B cell (primary cell): ENCODE measurements around the gene KIAA0408. TPM values are rescaled to one million over a fixed set of nuclear protein-coding genes. Genes with fewer than 3 reads are reported as not detected.

Experiments used
- ATAC-seq: fragments of 200-7000 bp; cut with Tn5 transposase; one replicate; pipeline ENCODE4 v1.10.0; 2021; ENCODE audit warnings: low read depth, mild to moderate bottlenecking, moderate number of reproducible peaks, moderate library complexity
- CTCF ChIA-PET: fragments of 350-600 bp; sonication (Branson Sonifier 250); formaldehyde crosslinking; loops from one replicate; lab custom pipeline; 2021; ENCODE audit warnings: antibody characterized with exemption, inconsistent platforms; lab: Charles Lee
- POLR2A ChIA-PET: fragments of 350-600 bp; sonication (Branson Sonifier 250); formaldehyde crosslinking; loops from one replicate; lab custom pipeline; 2021; ENCODE audit warnings: antibody characterized with exemption; lab: Charles Lee
- DNase-seq: peaks from one replicate; pipeline ENCODE4 v3.0.0; 2013
- H2AFZ ChIP-seq: 2 replicates; pipeline ENCODE4 v1.6.1; 2012; ENCODE audit warnings: mild to moderate bottlenecking, low read depth, low read length; ENCODE audit not compliant: insufficient read depth, poor library complexity, severe bottlenecking
- H3K27ac ChIP-seq, 2 donors: 1 replicate in 1 of 2; 2 replicates in 1 of 2; pipeline ENCODE4 v1.5.1; 2012 to 2013; ENCODE audit warnings: low read length in 2 of 2, mild to moderate bottlenecking in 2 of 2, moderate library complexity in 1 of 2
- H3K27me3 ChIP-seq, 4 experiments: fragments of 200-600 bp in 1 of 4; sonication (generic) in 1 of 4; replicated peaks in 1 of 4; 1 replicate in 2 of 4; 2 replicates in 2 of 4; pipeline versions ENCODE4 v1.6.1 to v1.7.0; 2013 to 2016; ENCODE audit warnings: low read length in 3 of 4, mild to moderate bottlenecking in 2 of 4, mixed read lengths in 1 of 4, moderate library complexity in 1 of 4; ENCODE audit not compliant: insufficient read depth in 4 of 4, control insufficient read depth in 3 of 4; ENCODE audit errors: control extremely low read depth in 1 of 4
- H3K36me3 ChIP-seq, 2 experiments: replicated peaks in 1 of 2; 1 replicate in 1 of 2; 2 replicates in 1 of 2; pipeline versions ENCODE4 v1.6.1 to v1.7.1; 2013; ENCODE audit warnings: low read length in 1 of 2; ENCODE audit not compliant: insufficient read depth in 2 of 2, control insufficient read depth in 1 of 2; ENCODE audit errors: control extremely low read depth in 1 of 2, extremely low read depth in 1 of 2
- H3K4me1 ChIP-seq, 2 donors: fragments of 200-600 bp in 1 of 2; sonication (generic) in 1 of 2; 1 replicate in 1 of 2; 2 replicates in 1 of 2; pipeline versions ENCODE4 v1.5.1 to v1.6.1; 2013 to 2017; ENCODE audit warnings: low read length in 2 of 2; ENCODE audit not compliant: control insufficient read depth in 2 of 2, insufficient read depth in 2 of 2
- H3K4me2 ChIP-seq: replicated peaks from 2 replicates; pipeline ENCODE3; 2012; ENCODE audit warnings: mild to moderate bottlenecking, low read depth, low read length; ENCODE audit not compliant: poor library complexity, severe bottlenecking
- H3K4me3 ChIP-seq, 5 experiments: fragments of 200-600 bp in 1 of 5; sonication (generic) in 1 of 5; 1 replicate in 3 of 5; 2 replicates in 2 of 5; pipeline versions ENCODE4 v1.5.1 to v1.7.0; 2011 to 2016; ENCODE audit warnings: low read length in 4 of 5, mild to moderate bottlenecking in 4 of 5, low read depth in 2 of 5, control low read depth in 1 of 5, moderate library complexity in 1 of 5; ENCODE audit not compliant: insufficient read depth in 1 of 5; ENCODE audit errors: control extremely low read depth in 1 of 5, extremely low read depth in 1 of 5
- H3K79me2 ChIP-seq: fragments of 200-600 bp; sonication (generic); one replicate; pipeline ENCODE4 v1.6.0; 2016; ENCODE audit warnings: low read length; ENCODE audit not compliant: control insufficient read depth, insufficient read depth
- H3K9ac ChIP-seq: fragments of 200-600 bp; sonication (generic); 2 replicates; pipeline ENCODE4 v1.6.1; 2017; ENCODE audit warnings: mild to moderate bottlenecking, low read length, moderate library complexity
- H3K9me3 ChIP-seq, 3 donors: one replicate each; pipeline versions ENCODE4 v1.6.1 to v1.7.1; 2013; ENCODE audit warnings: low read length in 2 of 3; ENCODE audit not compliant: control insufficient read depth in 2 of 3, insufficient read depth in 1 of 3; ENCODE audit errors: control extremely low read depth in 1 of 3
- H4K20me1 ChIP-seq: 2 replicates; pipeline ENCODE4 v1.6.0; 2012; ENCODE audit warnings: mild to moderate bottlenecking, low read length; ENCODE audit not compliant: insufficient read depth, control insufficient read depth, poor library complexity, severe bottlenecking
- H3K27ac Mint-ChIP-seq: one replicate; pipeline ENCODE4 v1.8.0; 2021; ENCODE audit warnings: mixed read lengths
- H3K27me3 Mint-ChIP-seq: one replicate; pipeline ENCODE4 v1.8.0; 2021; ENCODE audit warnings: mixed read lengths
- H3K4me1 Mint-ChIP-seq: one replicate; pipeline ENCODE4 v1.8.0; 2021; ENCODE audit warnings: mixed read lengths
- H3K4me3 Mint-ChIP-seq: one replicate; pipeline ENCODE4 v1.8.0; 2021; ENCODE audit warnings: mixed read lengths
- H3K9me3 Mint-ChIP-seq: one replicate; pipeline ENCODE4 v1.8.0; 2022; ENCODE audit warnings: mixed read lengths; ENCODE audit not compliant: insufficient read depth
- CTCF ChIP-seq: fragments of 200-600 bp; IDR thresholded peaks from one replicate; pipeline ENCODE4 v1.8.0; 2022; ENCODE audit warnings: antibody characterized with exemption, mild to moderate bottlenecking
- EZH2 ChIP-seq: IDR thresholded peaks from 2 replicates; pipeline ENCODE4 v1.6.1; 2012; ENCODE audit warnings: borderline replicate concordance, low read depth, mild to moderate bottlenecking, moderate library complexity, low read length; ENCODE audit not compliant: insufficient read depth, poor library complexity, severe bottlenecking
- WGBS: methylation state at CpG from one replicate; pipeline ENCODE4 v1.1.5; 2013; ENCODE audit warnings: missing lambda C conversion rate; ENCODE audit not compliant: insufficient coverage; 5-methylcytosine and 5-hydroxymethylcytosine counted together
- intact Hi-C: fragments of 100-400 bp; cut with micrococcal nuclease; formaldehyde crosslinking; loops from one replicate; pipeline ENCODE4 v1.10.0; 2022
- polyA plus RNA-seq: library from polyadenylated mRNA; depleted of rRNA; stranded (reverse); fragments of >200 nt; gene quantifications from 2 replicates; pipeline ENCODE4 v1.2.3, GENCODE V29; 2012
- total RNA-seq, 2 donors: library from RNA; stranded (reverse); fragments of 120-200 nt in 1 of 2; gene quantifications; 1 replicate in 1 of 2; 2 replicates in 1 of 2; pipeline versions ENCODE4 v1.2.3 to v1.2.4, GENCODE V29; 2013 to 2022

The KIAA0408 gene
- total and polyA plus RNA-seq, 2 donors (not counting 1 experiment from before 2014, with no cell fraction given) = 0.58 to 0.64 TPM

GRCh38 chr6:127458222-127458621, 967 bp downstream of the KIAA0408 start:
- no peaks in the 10 kb centered on the region for H3K9me3 ChIP-seq
- DNase-seq (no peak), ATAC-seq (no peak)
- H3K27me3 ChIP-seq = no peaks in the 10 kb centered on the region
- 80% methylated on average over 2 of the region's 3 CpGs for WGBS
- no peak overlapping the region for H3K9ac ChIP-seq
- no peaks in the 10 kb centered on the region for H3K4me1 ChIP-seq
- H3K36me3 ChIP-seq = no peaks in the 10 kb centered on the region
- H3K27ac Mint-ChIP-seq = no peak overlapping the region
- no peaks in the 10 kb centered on the region for H4K20me1 ChIP-seq
- H3K9me3 Mint-ChIP-seq = no peaks in the 10 kb centered on the region
- H3K4me1 Mint-ChIP-seq = no peaks in the 10 kb centered on the region
- H3K4me3 Mint-ChIP-seq = no peak overlapping the region
- peaks cover 8% of the 10 kb centered on the region for H3K27me3 Mint-ChIP-seq
- TF ChIP-seq CTCF = no peak
- no peak for TF ChIP-seq EZH2
- H3K27ac ChIP-seq = no peak overlapping the region
- intact Hi-C loops = no loop called here
- no peak overlapping the region for H3K4me2 ChIP-seq
- CTCF ChIA-PET = interaction anchor here (2.1 kb wide), 1 partner anchor 154 kb away, joined by 4 read pairs; no protein-coding TSS in a partner anchor
- H3K4me3 ChIP-seq = no peak overlapping the region
- H2AFZ ChIP-seq = no peak overlapping the region
- POLR2A ChIA-PET = no interaction called here
- H3K79me2 ChIP-seq = no peaks in the 10 kb centered on the region

- no peaks in the 10 kb centered on the region for H3K4me1 ChIP-seq
- H3K4me2 ChIP-seq = no peak overlapping the region
- no peaks in the 10 kb centered on the region for H4K20me1 ChIP-seq
- no peak overlapping the region for H3K4me3 ChIP-seq
- intact Hi-C loops = no loop called here
- no peaks in the 10 kb centered on the region for H3K36me3 ChIP-seq
- TF ChIP-seq CTCF (no peak), EZH2 (no peak)
- DNase-seq (no peak), ATAC-seq (no peak)
- Mint-ChIP-seq H3K27me3 (peaks cover 11% of the 10 kb centered on the region), H3K9me3 (no peaks in the 10 kb centered on the region), H3K4me1 (no peaks in the 10 kb centered on the region), H3K27ac (no peak overlapping the region), H3K4me3 (no peak overlapping the region)
- H3K27ac ChIP-seq = no peak overlapping the region
- H2AFZ ChIP-seq = no peak overlapping the region
- POLR2A ChIA-PET = no interaction called here
- no peaks in the 10 kb centered on the region for H3K27me3 ChIP-seq
- no CpG with 5 or more reads among the region's 3 CpGs for WGBS
- H3K9me3 ChIP-seq = no peaks in the 10 kb centered on the region
- H3K79me2 ChIP-seq = no peaks in the 10 kb centered on the region
- CTCF ChIA-PET = interaction anchor here (2.1 kb wide), 1 partner anchor 154 kb away, joined by 4 read pairs; no protein-coding TSS in a partner anchor
- no peak overlapping the region for H3K9ac ChIP-seq
These were observed 1.6 kb downstream of the KIAA0408 start for GRCh38 chr6:127457456-127458064.
